ENCODE results near the gene ZNF638.

GRCh38 chr2:71474116-71474743 lies 142.6 kb downstream of the ZNF638 start:
- TF ChIP-seq POLR2A (IDR thresholded peaks at IDR 0.05; ENCODE audit: low read depth, low read length), result no peak
- no peak for TF ChIP-seq RAD21 (IDR thresholded peaks at IDR 0.05; ENCODE audit: insufficient read depth, low read depth, low read length)
- no peak for TF ChIP-seq SP1 (IDR thresholded peaks at IDR 0.05; ENCODE audit: low read depth, low read length)
- TF ChIP-seq NR2C2 (IDR thresholded peaks at IDR 0.05; ENCODE audit: borderline replicate concordance, control insufficient read depth, insufficient read length, low read depth), result no peak
- TF ChIP-seq MYC (IDR thresholded peaks at IDR 0.05; ENCODE audit: insufficient read depth, insufficient read length, insufficient replicate concordance, low read length, severe bottlenecking), result no peak

Data from GM12878 (cell line).